OCI-LY7 (cell line): ENCODE results near the gene LGR6.

Experiments
- EZH2phosphoT487 ChIP-seq: fragments of 200-600 bp; sonication (generic); IDR thresholded peaks from 2 replicates; pipeline ENCODE4 v1.6.1; 2018; ENCODE audit warnings: low read depth, borderline replicate concordance, mild to moderate bottlenecking, mixed run types, antibody characterized with exemption, low read length, moderate library complexity, mixed read lengths
- TF ChIP-seq, protein P1 (sequence below): fragments of 200-600 bp; sonication (generic); conservative IDR thresholded peaks from 2 replicates; pipeline ENCODE4 v1.5.1; 2014; ENCODE audit warnings: mild to moderate bottlenecking, antibody characterized with exemption, low read length, moderate library complexity, mixed read lengths

DNA sequence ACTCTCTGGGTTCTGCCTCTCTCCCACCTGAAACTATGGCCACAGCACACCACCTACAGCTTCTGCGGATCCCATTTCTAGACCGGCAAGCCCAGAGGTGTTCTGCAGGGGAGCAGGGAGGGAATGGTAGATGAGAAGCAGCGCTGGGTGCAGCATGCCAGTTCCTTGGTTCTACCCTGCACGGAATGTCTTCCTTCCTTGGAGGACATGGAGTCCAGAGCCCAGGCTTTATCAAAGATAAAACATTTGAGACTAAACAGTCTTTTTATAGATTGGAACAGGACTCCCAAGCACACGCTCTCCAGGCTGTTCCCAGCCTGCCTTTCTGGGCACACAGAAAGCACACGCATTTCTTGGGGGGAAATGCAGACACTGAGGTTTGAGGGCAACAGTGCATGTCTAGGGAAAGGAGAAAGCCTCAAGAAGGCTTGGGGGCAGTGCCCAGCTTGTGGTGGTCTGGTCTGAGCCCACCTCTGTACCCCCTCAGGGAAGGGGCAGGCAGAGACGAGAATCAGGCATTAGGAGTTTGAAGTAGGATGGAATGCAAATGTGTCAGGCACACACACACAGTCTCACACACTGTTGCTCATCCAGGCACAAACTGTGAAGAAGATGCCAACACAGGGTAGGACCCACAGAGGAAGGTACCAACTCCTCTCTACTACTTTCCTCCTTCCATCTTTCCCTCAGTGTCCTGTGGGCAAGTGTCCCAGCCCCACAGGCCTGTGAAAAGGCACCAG lies 29.7 kb downstream of the LGR6 start:
- TF ChIP-seq, protein P1, sequence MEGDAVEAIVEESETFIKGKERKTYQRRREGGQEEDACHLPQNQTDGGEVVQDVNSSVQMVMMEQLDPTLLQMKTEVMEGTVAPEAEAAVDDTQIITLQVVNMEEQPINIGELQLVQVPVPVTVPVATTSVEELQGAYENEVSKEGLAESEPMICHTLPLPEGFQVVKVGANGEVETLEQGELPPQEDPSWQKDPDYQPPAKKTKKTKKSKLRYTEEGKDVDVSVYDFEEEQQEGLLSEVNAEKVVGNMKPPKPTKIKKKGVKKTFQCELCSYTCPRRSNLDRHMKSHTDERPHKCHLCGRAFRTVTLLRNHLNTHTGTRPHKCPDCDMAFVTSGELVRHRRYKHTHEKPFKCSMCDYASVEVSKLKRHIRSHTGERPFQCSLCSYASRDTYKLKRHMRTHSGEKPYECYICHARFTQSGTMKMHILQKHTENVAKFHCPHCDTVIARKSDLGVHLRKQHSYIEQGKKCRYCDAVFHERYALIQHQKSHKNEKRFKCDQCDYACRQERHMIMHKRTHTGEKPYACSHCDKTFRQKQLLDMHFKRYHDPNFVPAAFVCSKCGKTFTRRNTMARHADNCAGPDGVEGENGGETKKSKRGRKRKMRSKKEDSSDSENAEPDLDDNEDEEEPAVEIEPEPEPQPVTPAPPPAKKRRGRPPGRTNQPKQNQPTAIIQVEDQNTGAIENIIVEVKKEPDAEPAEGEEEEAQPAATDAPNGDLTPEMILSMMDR: no peak
- TF ChIP-seq EZH2phosphoT487: no peak
